ENCODE measurements around the gene KRT16.
"Not testable (repeated sequence)": the region's sequence is repeated elsewhere in the genome, so short reads cannot be mapped to it uniquely, and the experiment has no call there.

Gene KRT16

DNA sequence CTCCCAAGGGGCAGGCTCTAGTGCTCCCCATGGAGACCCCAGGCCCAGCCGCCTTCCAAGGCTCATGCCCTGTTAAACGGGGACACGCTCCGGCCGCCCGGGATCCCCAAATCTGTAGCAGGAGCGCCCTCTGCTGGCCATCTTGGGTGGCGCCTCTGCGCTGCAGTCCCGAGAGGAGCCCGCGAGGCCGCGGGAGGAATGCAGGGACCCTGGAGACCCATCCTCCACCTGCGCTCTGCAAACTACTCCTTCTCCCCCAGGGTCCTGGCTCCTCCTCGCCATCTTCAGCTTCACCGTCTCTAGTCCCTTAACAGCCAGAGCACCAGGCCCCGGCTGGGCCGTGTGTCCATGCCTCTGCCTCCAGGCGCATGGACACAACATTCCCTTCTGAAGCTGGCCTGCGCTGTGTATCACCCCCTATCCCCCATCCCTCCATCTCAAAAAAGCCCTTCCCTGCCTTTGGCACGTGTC, 35.4 kb upstream of the KRT16 start:
- no peak for DNase-seq (ENCODE audit: low read depth)

- DNase-seq (ENCODE audit: low read depth): no peak
Observed at GRCh38 chr17:41647038-41647813, 34.7 kb upstream of the KRT16 start.

GRCh38 chr17:41642252-41643156, 29.9 kb upstream of the KRT16 start:
- no peak for DNase-seq (ENCODE audit: low read depth)

- DNase-seq (ENCODE audit: low read depth): not testable (repeated sequence)
Observed at GRCh38 chr17:41640596-41640995, 28.0 kb upstream of the KRT16 start.

- DNase-seq (ENCODE audit: low read depth): no peak
Observed at GRCh38 chr17:41639492-41640473, 27.2 kb upstream of the KRT16 start.

- DNase-seq (ENCODE audit: low read depth): no peak
Observed at GRCh38 chr17:41638941-41639340, 26.4 kb upstream of the KRT16 start.

- no peak for DNase-seq (ENCODE audit: low read depth)
Observed at GRCh38 chr17:41638194-41638593, 25.6 kb upstream of the KRT16 start.

GRCh38 chr17:41636652-41637051, 24.1 kb upstream of the KRT16 start:
- no peak for DNase-seq (ENCODE audit: low read depth)

DNA sequence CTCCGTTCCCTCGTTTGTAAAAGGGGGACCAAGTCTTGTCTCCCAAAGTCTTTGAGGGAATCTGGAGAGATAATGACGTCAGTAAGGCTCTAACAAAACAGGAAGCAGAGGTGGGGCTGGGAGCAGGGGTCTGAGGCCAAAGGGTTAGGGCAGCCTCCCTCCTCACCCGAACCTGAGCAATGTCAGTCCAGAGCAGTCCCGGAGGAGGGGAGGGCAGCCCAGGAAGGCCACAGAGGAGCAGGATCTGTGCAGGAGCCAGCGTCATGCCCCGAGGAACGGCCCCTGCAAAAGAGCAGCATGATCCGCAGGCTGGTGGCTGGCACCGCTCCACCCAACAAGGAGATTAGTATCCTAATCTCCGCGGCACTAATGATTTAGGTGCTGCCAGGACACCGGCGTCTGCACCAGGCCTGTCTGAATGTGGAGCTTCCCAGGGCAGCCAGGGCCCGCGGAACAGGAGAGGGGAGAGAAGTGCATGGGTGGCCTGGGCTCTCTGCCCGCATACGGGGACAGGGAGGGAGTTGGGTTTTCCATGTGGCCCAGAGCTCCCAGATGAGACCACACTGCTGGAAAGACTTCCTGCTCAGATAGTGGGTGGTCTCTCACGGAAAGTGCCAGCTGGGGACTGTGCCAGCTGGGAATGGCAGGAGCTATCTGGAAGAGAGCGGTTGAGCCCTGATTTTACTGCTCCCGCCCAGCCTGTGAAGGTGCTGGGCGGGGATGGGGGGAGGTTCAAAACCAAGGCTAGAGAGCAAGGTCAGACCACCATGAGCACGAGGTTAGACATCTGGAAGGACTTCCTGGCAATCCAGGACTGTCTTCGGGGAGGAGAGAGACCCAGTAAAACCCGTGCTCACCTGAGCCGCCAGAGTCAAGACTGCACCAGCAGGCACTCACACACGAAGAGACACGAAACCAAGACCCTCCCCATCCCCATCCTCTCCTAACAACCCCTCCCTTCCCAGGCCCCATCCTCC, 22.8 kb upstream of the KRT16 start:
- no peak for DNase-seq (ENCODE audit: low read depth)

- no peak for DNase-seq (ENCODE audit: low read depth)
Observed at GRCh38 chr17:41634639-41635038, 22.1 kb upstream of the KRT16 start.

DNA sequence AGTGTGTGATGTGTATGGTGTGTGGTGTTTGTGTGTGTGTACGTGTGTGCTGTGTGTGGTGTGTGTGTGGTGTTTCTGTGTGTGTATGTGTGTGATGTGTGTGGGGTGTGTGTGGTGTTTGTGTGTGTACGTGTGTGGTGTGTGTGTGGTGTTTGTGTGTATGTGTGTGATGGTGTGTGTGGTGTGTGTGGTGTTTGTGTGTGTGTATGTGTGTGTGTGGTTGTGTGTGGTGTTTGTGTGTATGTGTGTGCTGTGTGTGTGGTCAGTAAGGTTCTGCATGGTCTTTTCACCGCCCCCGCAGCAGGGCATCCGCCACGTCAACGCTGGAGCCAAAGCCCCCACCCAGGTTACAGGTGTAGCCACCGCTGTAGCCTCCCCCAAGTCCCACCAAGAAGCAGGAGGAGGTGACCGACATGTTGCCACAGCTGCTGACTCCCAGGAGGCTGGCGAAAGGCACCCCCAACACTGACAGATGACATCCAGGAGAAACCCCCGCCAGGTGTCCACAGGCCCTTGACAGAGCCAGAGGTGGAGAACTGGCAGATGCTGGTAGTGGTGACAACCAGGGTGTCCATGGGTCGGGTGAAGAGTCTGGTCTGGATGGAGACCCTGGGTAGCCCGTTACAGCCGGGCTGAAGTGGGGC, 21.1 kb upstream of the KRT16 start:
- DNase-seq (ENCODE audit: low read depth): no peak

DNA sequence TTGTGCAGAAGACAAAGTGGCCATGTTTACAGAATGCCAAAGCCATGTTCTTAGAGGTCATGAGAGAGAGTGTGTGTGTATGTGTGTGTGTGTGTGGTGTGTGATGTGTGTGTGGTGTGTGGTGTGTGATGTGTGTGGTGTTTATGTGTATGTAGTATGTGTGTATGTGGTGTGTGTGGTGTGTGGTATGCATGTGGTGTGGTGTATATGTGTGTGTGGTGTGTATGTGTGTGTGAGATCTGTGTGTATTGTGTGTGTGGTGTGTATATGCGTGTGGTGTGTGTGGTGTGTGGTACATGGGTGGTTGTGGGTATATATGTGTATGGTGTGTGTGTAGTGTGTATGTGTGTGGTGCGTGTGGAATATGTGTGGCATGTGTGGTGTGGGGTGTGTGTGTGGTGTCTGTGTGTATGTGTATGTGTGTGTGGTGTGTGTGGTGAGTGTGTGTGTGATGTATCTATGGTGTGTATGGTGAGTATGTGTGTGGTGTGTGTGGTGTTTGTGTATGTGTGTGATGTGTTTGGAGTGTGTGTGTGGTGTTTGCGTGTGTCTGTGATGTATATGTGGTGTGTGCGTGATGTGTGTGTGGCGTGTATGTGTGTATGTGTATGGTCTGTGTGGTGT, 20.0 kb upstream of the KRT16 start:
- DNase-seq (ENCODE audit: low read depth): no peak

- DNase-seq (ENCODE audit: low read depth): no peak
Observed at GRCh38 chr17:41631898-41632285, 19.3 kb upstream of the KRT16 start.

GRCh38 chr17:41631025-41631897, 18.7 kb upstream of the KRT16 start:
- no peak for DNase-seq (ENCODE audit: low read depth)

DNA sequence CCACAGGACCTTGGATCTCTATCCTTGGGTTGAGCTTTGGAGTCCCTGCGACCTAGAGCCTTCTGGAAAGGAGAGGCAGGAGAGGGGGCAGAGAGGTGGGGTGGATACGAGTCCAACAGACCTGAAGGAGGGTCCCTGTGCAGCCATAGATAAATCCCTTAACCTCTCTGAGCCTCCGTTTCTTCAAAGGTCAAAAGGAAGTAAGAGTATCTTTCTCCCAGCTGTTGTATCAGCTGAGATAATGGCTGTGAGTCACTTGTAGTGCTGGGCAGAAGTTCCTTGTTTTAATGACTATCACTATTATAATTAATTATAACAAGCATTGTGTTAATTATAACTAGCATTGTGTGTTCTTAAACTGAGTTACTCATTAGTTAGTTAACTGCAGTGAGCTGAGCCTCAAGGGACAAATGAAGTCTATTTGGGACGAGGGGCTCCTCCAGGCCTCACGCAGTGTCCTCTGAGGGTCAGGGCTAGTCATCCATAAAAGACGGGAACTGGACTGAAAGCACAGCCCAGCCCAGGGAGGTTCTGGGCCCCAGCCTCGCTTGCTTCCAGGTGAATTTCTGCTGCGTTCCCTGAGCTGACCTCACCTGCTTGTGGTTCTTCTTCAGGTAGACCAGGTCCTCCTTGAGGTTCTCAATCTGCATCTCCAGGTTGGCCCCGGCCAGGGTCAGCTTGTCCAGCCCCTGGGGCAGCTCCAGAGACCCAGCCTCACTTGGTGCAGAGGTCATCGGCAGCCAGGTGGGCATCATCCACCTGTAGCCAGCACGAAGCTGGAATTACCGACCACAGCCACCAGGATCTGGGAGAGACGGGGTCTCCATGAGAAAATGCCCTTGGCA, 17.5 kb upstream of the KRT16 start:
- DNase-seq (ENCODE audit: low read depth): no peak

GRCh38 chr17:41629316-41629715, 16.7 kb upstream of the KRT16 start:
- no peak for DNase-seq (ENCODE audit: low read depth)

DNA sequence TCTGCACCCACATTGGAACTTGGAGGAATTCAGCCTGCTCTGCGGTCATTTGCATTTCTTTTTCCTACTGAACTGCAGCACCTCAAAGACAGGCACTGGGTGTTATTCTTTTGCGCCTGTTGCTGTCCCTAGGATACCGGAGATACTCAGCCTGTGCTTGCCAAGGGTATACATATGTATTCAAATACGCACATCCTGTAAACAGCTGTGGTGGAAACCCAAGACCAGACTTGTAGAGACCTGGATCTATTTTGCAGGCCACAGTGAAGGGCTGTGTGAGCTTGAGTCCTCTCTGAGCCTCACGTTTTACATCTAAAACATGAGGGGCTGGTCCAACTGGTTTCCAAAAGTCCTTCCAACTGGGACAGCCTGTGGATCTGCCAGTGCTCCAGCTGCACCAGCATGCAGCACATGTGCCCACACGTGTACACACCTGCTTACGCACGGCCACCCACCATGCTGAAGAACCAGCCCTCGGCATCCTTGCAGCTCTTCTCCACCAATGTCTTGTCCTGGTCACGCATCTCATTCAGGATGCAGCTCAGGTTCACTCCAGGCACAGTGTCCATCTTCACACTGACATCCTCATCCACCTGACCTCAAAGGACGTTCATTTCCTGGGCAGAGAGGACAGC, 16.2 kb upstream of the KRT16 start:
- not testable (repeated sequence) for DNase-seq (ENCODE audit: low read depth)
